Measurements from ENCODE around the gene NPY1R.
A peak's percentile ranks its signal among the peaks of the same experiment; 100 is the strongest.

NPY1R gene

GRCh38 chr4:163332526-163333406 is at the start of gene NPY1R:
NPY1R (minus strand) TSS chr4:163332596; CDS start chr4:163326554, 6,042 bp downstream.
- FAIRE-seq, result peak; percentile 4

GRCh38 chr4:163380703-163381102 is 48.3 kb upstream of the NPY1R start:
- FAIRE-seq, result no peak

GRCh38 chr4:163378661-163379060 is 46.3 kb upstream of the NPY1R start:
- FAIRE-seq, result no peak

GRCh38 chr4:163372029-163372428 is 39.6 kb upstream of the NPY1R start:
- FAIRE-seq, result no peak

- FAIRE-seq, result no peak
These were observed 35.3 kb upstream of the NPY1R start for GRCh38 chr4:163367651-163368050.

GRCh38 chr4:163356104-163356503 is 23.7 kb upstream of the NPY1R start:
- no peak for FAIRE-seq

- no peak for FAIRE-seq
These were observed 20.7 kb upstream of the NPY1R start for GRCh38 chr4:163353054-163353453.

- FAIRE-seq, result no peak
These were observed 18.3 kb upstream of the NPY1R start for GRCh38 chr4:163350672-163351071.

- no peak for FAIRE-seq
These were observed 12.0 kb upstream of the NPY1R start for GRCh38 chr4:163344147-163345125.

- no peak for FAIRE-seq
These were observed 11.3 kb upstream of the NPY1R start, which contains the start of gene NPY5R for GRCh38 chr4:163343604-163344146. NPY5R (plus strand) TSS chr4:163343892; CDS start chr4:163350274, 6,382 bp downstream.

- no peak for FAIRE-seq
These were observed 3.0 kb upstream of the NPY1R start for GRCh38 chr4:163335384-163335783.

GRCh38 chr4:163331629-163332376 is 593 bp downstream of the NPY1R start:
- FAIRE-seq, result no peak

- FAIRE-seq, result no peak
These were observed 1.3 kb downstream of the NPY1R start for GRCh38 chr4:163330916-163331628.

- FAIRE-seq, result no peak
These were observed 15.3 kb downstream of the NPY1R start for GRCh38 chr4:163317110-163317509.

- FAIRE-seq, result no peak
These were observed 22.9 kb downstream of the NPY1R start for GRCh38 chr4:163309466-163309865.

GRCh38 chr4:163303069-163303468 is 29.3 kb downstream of the NPY1R start:
- FAIRE-seq, result no peak

GRCh38 chr4:163300445-163300844 is 32.0 kb downstream of the NPY1R start:
- FAIRE-seq, result no peak

- FAIRE-seq, result no peak
These were observed 37.3 kb downstream of the NPY1R start for GRCh38 chr4:163295138-163295537.

- FAIRE-seq, result no peak
These were observed 48.1 kb downstream of the NPY1R start for GRCh38 chr4:163284304-163284703.

GRCh38 chr4:163280703-163281519 is 51.5 kb downstream of the NPY1R start:
- FAIRE-seq, result no peak

GRCh38 chr4:163279713-163280112 is 52.7 kb downstream of the NPY1R start:
- FAIRE-seq, result no peak

Data from endometrium (tissue), 2 donors.